NCI-H82 treated with DMSO at 0.1 percent for 48 hours (cell line): Measurements from ENCODE around the gene AMN1.
"Not testable (repeated sequence)": the region's sequence is repeated elsewhere in the genome, so short reads cannot be mapped to it uniquely, and the experiment has no call there.

Experiments used
- DNase-seq: peaks from one replicate; lab custom pipeline; 2025; ENCODE audit not compliant: unreplicated experiment; lab: John Stamatoyannopoulos, UW

Gene AMN1

GRCh38 chr12:31687101-31687527 is 41.7 kb downstream of the AMN1 start:
- no peak for DNase-seq

GRCh38 chr12:31685801-31686200 is 43.0 kb downstream of the AMN1 start:
- peak; percentile 50 for DNase-seq

GRCh38 chr12:31682136-31682962 is 46.5 kb downstream of the AMN1 start:
- peak; percentile 46 for DNase-seq

- no peak for DNase-seq
Measured at GRCh38 chr12:31672521-31672920, 56.3 kb downstream of the AMN1 start.

- DNase-seq, result not testable (repeated sequence)
Measured at GRCh38 chr12:31669582-31669981, 59.2 kb downstream of the AMN1 start.

- DNase-seq, result no peak
Measured at GRCh38 chr12:31669020-31669419, 59.8 kb downstream of the AMN1 start.

- DNase-seq, result no peak
Measured at GRCh38 chr12:31664038-31664437, 64.8 kb downstream of the AMN1 start.

GRCh38 chr12:31663576-31663975 is 65.2 kb downstream of the AMN1 start:
- DNase-seq, result no peak

GRCh38 chr12:31662176-31662849 is 66.5 kb downstream of the AMN1 start:
- DNase-seq, result no peak

- peak; percentile 85 for DNase-seq
Measured at GRCh38 chr12:31659087-31659942, 69.5 kb downstream of the AMN1 start, which contains the start of gene ETFBKMT. TSS of gene ETFBKMT (plus strand) at chr12:31659688. CDS start at chr12:31661954, 2,266 bp downstream.

- DNase-seq, result no peak
Measured at GRCh38 chr12:31658471-31659086, 70.2 kb downstream of the AMN1 start.

- DNase-seq, result no peak
Measured at GRCh38 chr12:31655792-31656191, 73.0 kb downstream of the AMN1 start.

- no peak for DNase-seq
Measured at GRCh38 chr12:31655208-31655607, 73.6 kb downstream of the AMN1 start.

GRCh38 chr12:31651893-31652521 is 76.8 kb downstream of the AMN1 start:
- DNase-seq, result peak; percentile 99

- DNase-seq, result no peak
Measured at GRCh38 chr12:31650918-31651317, 77.9 kb downstream of the AMN1 start.

GRCh38 chr12:31647086-31647491 is 81.7 kb downstream of the AMN1 start:
- DNase-seq, result no peak

GRCh38 chr12:31645924-31646323 is 82.9 kb downstream of the AMN1 start:
- DNase-seq, result no peak

GRCh38 chr12:31644536-31644935 is 84.3 kb downstream of the AMN1 start:
- no peak for DNase-seq

GRCh38 chr12:31641509-31642090 is 87.2 kb downstream of the AMN1 start:
- no peak for DNase-seq

- no peak for DNase-seq
Measured at GRCh38 chr12:31634620-31635019, 94.2 kb downstream of the AMN1 start.
